ENCODE results near the gene ATP12A.

The ATP12A gene

GRCh38 chr13:24691381-24691780 is 11.2 kb downstream of the ATP12A start:
- Mint-ChIP-seq H3K27ac (no peak overlapping the region), H3K4me3 (no peak overlapping the region), H3K9me3 (no peaks in the 10 kb centered on the region), H3K27me3 (peaks cover 68% of the 10 kb centered on the region), H3K36me3 (ENCODE audit: low read depth) (no peaks in the 10 kb centered on the region), H3K4me1 (ENCODE audit: low read depth) (peaks cover 6% of the 10 kb centered on the region)
- DNase-seq: no peak

GRCh38 chr13:24692561-24692960 is 12.4 kb downstream of the ATP12A start:
- Mint-ChIP-seq H3K9me3 (no peaks in the 10 kb centered on the region), H3K4me3 (no peak overlapping the region), H3K27me3 (peaks cover 58% of the 10 kb centered on the region), H3K27ac (no peak overlapping the region), H3K4me1 (ENCODE audit: low read depth) (peaks cover 6% of the 10 kb centered on the region), H3K36me3 (ENCODE audit: low read depth) (no peaks in the 10 kb centered on the region)
- no peak for DNase-seq

- H3K27me3 Mint-ChIP-seq: peaks cover 55% of the 10 kb centered on the region
- H3K36me3 Mint-ChIP-seq (ENCODE audit: low read depth): no peaks in the 10 kb centered on the region
- H3K27ac Mint-ChIP-seq: no peak overlapping the region
- H3K4me1 Mint-ChIP-seq (ENCODE audit: low read depth): peaks cover 6% of the 10 kb centered on the region
- no peaks in the 10 kb centered on the region for H3K9me3 Mint-ChIP-seq
- H3K4me3 Mint-ChIP-seq: no peak overlapping the region
- DNase-seq: peak; percentile 42
Observed at GRCh38 chr13:24693862-24694471, 13.8 kb downstream of the ATP12A start.

- Mint-ChIP-seq H3K4me3 (no peak overlapping the region), H3K36me3 (ENCODE audit: low read depth) (no peaks in the 10 kb centered on the region), H3K27ac (no peak overlapping the region), H3K9me3 (no peaks in the 10 kb centered on the region), H3K4me1 (ENCODE audit: low read depth) (peaks cover 6% of the 10 kb centered on the region), H3K27me3 (peaks cover 55% of the 10 kb centered on the region)
- no peak for DNase-seq
Observed at GRCh38 chr13:24694907-24695306, 14.7 kb downstream of the ATP12A start.

- Mint-ChIP-seq H3K27ac (no peak overlapping the region), H3K4me3 (no peak overlapping the region), H3K36me3 (ENCODE audit: low read depth) (no peaks in the 10 kb centered on the region), H3K27me3 (peaks cover 40% of the 10 kb centered on the region), H3K9me3 (no peaks in the 10 kb centered on the region), H3K4me1 (ENCODE audit: low read depth) (peaks cover 17% of the 10 kb centered on the region)
- no peak for DNase-seq
Observed at GRCh38 chr13:24698686-24699085, 18.5 kb downstream of the ATP12A start.

- Mint-ChIP-seq H3K36me3 (ENCODE audit: low read depth) (no peaks in the 10 kb centered on the region), H3K4me1 (ENCODE audit: low read depth) (peaks cover 11% of the 10 kb centered on the region), H3K4me3 (no peak overlapping the region), H3K9me3 (no peaks in the 10 kb centered on the region), H3K27ac (no peak overlapping the region), H3K27me3 (peaks cover 35% of the 10 kb centered on the region)
- DNase-seq: no peak
Observed at GRCh38 chr13:24699541-24699940, 19.3 kb downstream of the ATP12A start.

- DNase-seq: no peak
- H3K36me3 Mint-ChIP-seq (ENCODE audit: low read depth): no peaks in the 10 kb centered on the region
- peaks cover 11% of the 10 kb centered on the region for H3K4me1 Mint-ChIP-seq (ENCODE audit: low read depth)
- H3K4me3 Mint-ChIP-seq: no peak overlapping the region
- no peaks in the 10 kb centered on the region for H3K9me3 Mint-ChIP-seq
- peaks cover 35% of the 10 kb centered on the region for H3K27me3 Mint-ChIP-seq
- peak overlapping the region; percentile 26 for H3K27ac Mint-ChIP-seq
Observed at GRCh38 chr13:24700539-24700938, 20.3 kb downstream of the ATP12A start.

- H3K4me1 Mint-ChIP-seq (ENCODE audit: low read depth): peaks cover 18% of the 10 kb centered on the region
- H3K36me3 Mint-ChIP-seq (ENCODE audit: low read depth): no peaks in the 10 kb centered on the region
- peaks cover 5% of the 10 kb centered on the region for H3K27me3 Mint-ChIP-seq
- no peaks in the 10 kb centered on the region for H3K9me3 Mint-ChIP-seq
- H3K27ac Mint-ChIP-seq: no peak overlapping the region
- peak; percentile 18 for DNase-seq
- no peak overlapping the region for H3K4me3 Mint-ChIP-seq
Observed at GRCh38 chr13:24706886-24707585, 26.8 kb downstream of the ATP12A start.

- peak overlapping the region; percentile 75 for H3K27ac Mint-ChIP-seq
- H3K4me3 Mint-ChIP-seq: peak overlapping the region; percentile 51
- H3K36me3 Mint-ChIP-seq (ENCODE audit: low read depth): no peaks in the 10 kb centered on the region
- DNase-seq: peak; percentile 70
- H3K27me3 Mint-ChIP-seq: no peaks in the 10 kb centered on the region
- H3K4me1 Mint-ChIP-seq (ENCODE audit: low read depth): peaks cover 18% of the 10 kb centered on the region
- H3K9me3 Mint-ChIP-seq: no peaks in the 10 kb centered on the region
Observed at GRCh38 chr13:24709186-24709913, 29.1 kb downstream of the ATP12A start.

- H3K27me3 Mint-ChIP-seq: peaks cover 9% of the 10 kb centered on the region
- H3K4me3 Mint-ChIP-seq: no peak overlapping the region
- H3K36me3 Mint-ChIP-seq (ENCODE audit: low read depth): no peaks in the 10 kb centered on the region
- H3K9me3 Mint-ChIP-seq: no peaks in the 10 kb centered on the region
- no peak overlapping the region for H3K27ac Mint-ChIP-seq
- DNase-seq: no peak
- H3K4me1 Mint-ChIP-seq (ENCODE audit: low read depth): peaks cover 16% of the 10 kb centered on the region
Observed at GRCh38 chr13:24713022-24713421, 32.8 kb downstream of the ATP12A start.

- peaks cover 9% of the 10 kb centered on the region for H3K27me3 Mint-ChIP-seq
- no peaks in the 10 kb centered on the region for H3K36me3 Mint-ChIP-seq (ENCODE audit: low read depth)
- no peak overlapping the region for H3K4me3 Mint-ChIP-seq
- H3K4me1 Mint-ChIP-seq (ENCODE audit: low read depth): no peaks in the 10 kb centered on the region
- no peak overlapping the region for H3K27ac Mint-ChIP-seq
- no peak for DNase-seq
- H3K9me3 Mint-ChIP-seq: no peaks in the 10 kb centered on the region
Observed at GRCh38 chr13:24716011-24716410, 35.8 kb downstream of the ATP12A start.

- Mint-ChIP-seq H3K4me1 (ENCODE audit: low read depth) (no peaks in the 10 kb centered on the region), H3K27ac (no peak overlapping the region), H3K4me3 (no peak overlapping the region), H3K36me3 (ENCODE audit: low read depth) (no peaks in the 10 kb centered on the region), H3K27me3 (peaks cover 9% of the 10 kb centered on the region), H3K9me3 (no peaks in the 10 kb centered on the region)
- no peak for DNase-seq
Observed at GRCh38 chr13:24716446-24716845, 36.2 kb downstream of the ATP12A start.

GRCh38 chr13:24717217-24717616 is 37.0 kb downstream of the ATP12A start:
- Mint-ChIP-seq H3K9me3 (no peaks in the 10 kb centered on the region), H3K36me3 (ENCODE audit: low read depth) (no peaks in the 10 kb centered on the region), H3K4me1 (ENCODE audit: low read depth) (no peaks in the 10 kb centered on the region), H3K4me3 (no peak overlapping the region), H3K27ac (no peak overlapping the region), H3K27me3 (peaks cover 9% of the 10 kb centered on the region)
- no peak for DNase-seq

GRCh38 chr13:24718192-24718965 is 38.2 kb downstream of the ATP12A start:
- Mint-ChIP-seq H3K27me3 (peaks cover 9% of the 10 kb centered on the region), H3K4me3 (no peak overlapping the region), H3K36me3 (ENCODE audit: low read depth) (no peaks in the 10 kb centered on the region), H3K4me1 (ENCODE audit: low read depth) (no peaks in the 10 kb centered on the region), H3K9me3 (no peaks in the 10 kb centered on the region), H3K27ac (no peak overlapping the region)
- DNase-seq: peak; percentile 14
